Mucosa of stomach (tissue), 1 donor: ENCODE data around the gene ICAM3.

ENCODE experiments used
- H3K27me3 ChIP-seq: one replicate; pipeline ENCODE4 v1.7.0; 2013; ENCODE audit warnings: mild to moderate bottlenecking, low read length; ENCODE audit not compliant: control insufficient read depth, insufficient read depth
- H3K36me3 ChIP-seq: one replicate; pipeline ENCODE4 v1.7.0; 2013; ENCODE audit warnings: low read length; ENCODE audit not compliant: control insufficient read depth, insufficient read depth
- H3K4me1 ChIP-seq: one replicate; pipeline ENCODE4 v1.7.0; 2013; ENCODE audit warnings: mild to moderate bottlenecking, low read length; ENCODE audit not compliant: control insufficient read depth, insufficient read depth
- H3K4me3 ChIP-seq: one replicate; pipeline ENCODE4 v1.7.0; 2013; ENCODE audit warnings: low read length
- H3K9ac ChIP-seq: one replicate; pipeline ENCODE4 v1.7.0; 2013; ENCODE audit warnings: mild to moderate bottlenecking, low read length, moderate library complexity
- H3K9me3 ChIP-seq: one replicate; pipeline ENCODE4 v1.7.0; 2013; ENCODE audit warnings: mild to moderate bottlenecking, low read length, moderate library complexity; ENCODE audit not compliant: control insufficient read depth
- donor health status: Pancreatic carcinoma.

Gene ICAM3

DNA sequence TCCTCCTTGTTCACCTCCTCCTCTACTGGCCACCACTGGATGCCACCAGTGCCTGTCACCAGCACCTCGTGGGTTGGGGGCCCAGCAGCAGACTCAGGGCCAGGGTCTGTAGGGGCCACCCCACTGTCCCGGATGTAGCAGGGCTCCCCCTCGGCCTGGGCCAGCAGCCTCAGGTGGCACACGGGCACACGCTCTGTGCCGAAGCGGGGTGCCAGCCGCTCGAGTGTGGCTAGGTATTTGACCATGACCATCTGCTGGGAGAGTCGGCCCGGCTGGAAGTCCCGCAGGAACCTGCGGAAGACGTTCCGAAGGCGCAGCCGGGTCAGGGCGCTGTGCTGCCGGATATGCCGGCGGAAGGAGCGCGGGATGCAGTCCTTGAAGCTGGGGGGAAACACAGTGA, 26.1 kb upstream of the ICAM3 start:
- no peak overlapping the region for H3K4me3 ChIP-seq
- no peaks in the 10 kb centered on the region for H3K27me3 ChIP-seq
- no peak overlapping the region for H3K9ac ChIP-seq
- H3K9me3 ChIP-seq: no peaks in the 10 kb centered on the region
- no peaks in the 10 kb centered on the region for H3K36me3 ChIP-seq
- no peaks in the 10 kb centered on the region for H3K4me1 ChIP-seq

DNA sequence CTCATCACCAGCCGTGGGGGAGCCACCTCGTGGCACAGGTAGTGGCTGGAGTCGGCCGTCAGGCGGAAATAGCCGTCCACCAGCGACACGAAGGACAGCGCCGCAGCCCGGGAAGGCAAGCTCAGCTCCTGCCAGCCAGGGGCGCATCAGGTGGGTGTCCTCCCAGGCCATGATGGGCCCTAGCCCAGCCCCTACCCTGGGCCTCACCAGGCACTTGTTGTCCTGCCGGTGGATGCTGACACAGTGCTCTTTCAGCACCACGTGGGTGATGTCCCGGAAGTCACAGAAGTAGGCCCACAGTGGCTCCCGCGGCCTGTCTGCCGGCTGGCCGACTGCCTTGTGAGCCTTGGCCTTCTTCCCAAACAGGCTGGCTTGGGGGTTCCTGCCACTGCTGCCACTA, 25.2 kb upstream of the ICAM3 start:
- H3K27me3 ChIP-seq: no peaks in the 10 kb centered on the region

DNA sequence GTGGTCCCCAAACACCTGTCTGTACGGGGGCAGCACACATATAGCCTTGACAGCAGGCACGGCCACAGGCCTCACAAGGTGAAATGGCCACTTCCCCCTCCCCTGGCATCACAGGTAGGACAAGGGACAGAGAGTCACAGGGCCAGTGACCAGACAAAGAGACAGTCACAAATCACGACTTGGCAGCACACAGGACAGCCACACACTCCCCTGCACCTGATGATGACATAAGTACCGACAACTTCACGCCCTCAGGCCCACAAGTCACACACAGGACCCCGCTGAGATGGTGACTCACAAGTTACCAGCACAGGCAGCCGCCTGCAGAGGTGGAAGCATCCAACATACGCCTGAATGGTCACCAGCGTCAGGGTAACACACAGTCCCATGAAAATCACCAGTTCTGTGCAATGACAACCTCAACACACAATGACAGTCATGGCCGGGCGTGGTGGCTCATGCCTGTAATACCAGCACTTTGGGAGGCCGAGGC, 24.4 kb upstream of the ICAM3 start:
- Histone ChIP-seq H3K9me3 (no peaks in the 10 kb centered on the region), H3K4me3 (no peak overlapping the region), H3K27me3 (no peaks in the 10 kb centered on the region), H3K4me1 (no peaks in the 10 kb centered on the region), H3K9ac (no peak overlapping the region), H3K36me3 (no peaks in the 10 kb centered on the region)

More for the DNA sequence above, 25.2 kb upstream of the ICAM3 start:
- Histone ChIP-seq H3K4me3 (no peak overlapping the region), H3K9me3 (no peaks in the 10 kb centered on the region), H3K36me3 (no peaks in the 10 kb centered on the region), H3K9ac (no peak overlapping the region), H3K4me1 (no peaks in the 10 kb centered on the region)

DNA sequence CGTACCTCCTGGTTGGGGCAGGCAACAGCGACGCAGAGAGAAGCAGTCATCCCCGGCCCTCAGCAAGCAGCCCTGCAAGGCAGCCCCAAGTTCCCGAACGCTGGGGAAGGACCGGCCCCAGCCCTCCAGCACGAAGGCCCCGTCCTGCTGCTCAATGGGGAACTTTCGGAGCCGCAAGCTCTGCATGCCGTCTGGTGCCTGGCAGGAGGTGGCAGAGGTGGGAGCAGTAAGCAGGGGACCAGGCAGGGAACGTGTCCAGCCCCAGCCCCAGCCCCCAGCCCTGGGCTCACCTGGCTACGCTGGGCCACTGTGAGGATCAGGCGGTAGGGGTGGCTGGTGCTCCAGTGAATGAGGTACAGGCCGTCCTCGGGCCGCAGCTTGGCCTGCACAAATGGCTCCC, 22.8 kb upstream of the ICAM3 start:
- no peaks in the 10 kb centered on the region for H3K9me3 ChIP-seq
- H3K4me3 ChIP-seq: no peak overlapping the region
- no peaks in the 10 kb centered on the region for H3K36me3 ChIP-seq
- H3K27me3 ChIP-seq: no peaks in the 10 kb centered on the region
- no peak overlapping the region for H3K9ac ChIP-seq
- H3K4me1 ChIP-seq: no peaks in the 10 kb centered on the region

DNA sequence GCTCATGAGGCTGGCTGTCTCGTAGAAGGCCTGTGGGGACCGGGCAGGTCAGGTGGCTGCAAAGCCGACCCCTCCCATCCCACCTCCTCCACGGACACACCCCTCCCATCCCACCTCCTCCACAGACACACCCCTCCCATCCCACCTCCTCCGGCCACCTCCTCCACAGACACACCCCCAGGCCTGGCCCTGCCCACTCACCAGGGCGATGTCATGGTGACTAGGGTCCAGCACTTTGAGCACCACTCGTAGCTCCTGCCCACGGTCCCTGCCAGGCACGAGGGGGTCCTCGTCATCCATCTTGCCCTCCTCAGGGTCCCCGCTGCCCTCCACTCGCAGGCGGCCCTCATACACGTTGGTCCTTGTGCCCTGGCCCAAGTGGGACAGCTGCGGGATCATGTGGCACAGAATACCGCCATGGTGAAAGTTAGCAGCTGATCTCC, 22.2 kb upstream of the ICAM3 start:
- no peaks in the 10 kb centered on the region for H3K4me1 ChIP-seq
- H3K4me3 ChIP-seq: no peak overlapping the region
- no peaks in the 10 kb centered on the region for H3K9me3 ChIP-seq
- no peak overlapping the region for H3K9ac ChIP-seq
- H3K36me3 ChIP-seq: no peaks in the 10 kb centered on the region
- no peaks in the 10 kb centered on the region for H3K27me3 ChIP-seq

DNA sequence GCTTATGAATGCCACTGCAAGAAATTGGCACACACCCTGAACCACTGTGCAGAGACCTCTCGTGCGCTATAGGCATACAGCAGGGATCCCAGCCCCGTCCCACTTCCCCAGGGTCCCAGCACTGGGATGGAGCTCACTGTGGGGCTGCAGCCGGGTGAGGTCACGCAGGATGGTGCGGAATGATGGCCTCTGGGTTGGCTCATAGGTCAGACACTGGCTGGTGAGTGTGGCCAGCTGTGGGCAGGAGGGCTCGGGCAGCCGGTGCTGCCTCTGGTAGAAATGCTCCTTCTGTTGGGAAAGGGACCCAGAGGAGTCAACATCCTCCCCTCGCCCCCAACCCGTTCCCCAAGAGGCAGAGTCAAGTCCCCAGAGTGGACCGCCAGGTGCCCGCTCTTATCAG, 17.0 kb upstream of the ICAM3 start:
- H3K4me1 ChIP-seq: no peaks in the 10 kb centered on the region
- no peak overlapping the region for H3K4me3 ChIP-seq
- no peak overlapping the region for H3K9ac ChIP-seq
- peaks cover 13% of the 10 kb centered on the region for H3K36me3 ChIP-seq
- no peaks in the 10 kb centered on the region for H3K9me3 ChIP-seq
- no peaks in the 10 kb centered on the region for H3K27me3 ChIP-seq

DNA sequence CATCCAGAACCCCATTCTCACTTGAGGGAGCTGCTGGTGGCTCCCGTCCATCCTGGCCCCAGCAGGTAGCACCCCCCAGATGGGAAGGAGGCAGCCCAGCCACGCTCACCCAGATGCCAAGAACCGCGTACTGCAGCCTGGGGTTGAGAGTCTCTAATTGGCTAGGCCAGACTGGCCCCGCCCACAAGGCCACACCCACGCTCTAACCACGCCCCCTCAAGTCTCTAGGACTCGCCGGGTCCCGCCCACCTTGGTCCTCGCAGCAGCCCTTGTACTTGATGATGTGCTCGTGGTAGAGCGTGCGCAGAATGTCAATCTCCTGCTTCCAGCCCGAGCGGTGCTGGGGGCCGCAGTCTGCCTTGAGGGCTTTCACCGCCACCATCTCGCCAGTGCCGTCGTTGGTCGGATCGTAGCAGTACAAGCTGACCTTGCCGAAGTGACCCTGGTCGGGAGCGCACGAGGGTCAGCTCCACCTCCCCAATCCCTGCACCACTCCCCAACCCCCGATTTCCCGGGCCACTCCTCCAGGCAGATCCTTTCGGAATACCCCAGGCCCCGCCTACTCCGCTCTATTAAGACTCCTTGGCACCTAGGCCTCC, 14.5 kb upstream of the ICAM3 start:
- H3K4me3 ChIP-seq: no peak overlapping the region
- no peaks in the 10 kb centered on the region for H3K27me3 ChIP-seq
- H3K9me3 ChIP-seq: no peaks in the 10 kb centered on the region
- H3K36me3 ChIP-seq: peaks cover 13% of the 10 kb centered on the region
- H3K4me1 ChIP-seq: no peaks in the 10 kb centered on the region
- no peak overlapping the region for H3K9ac ChIP-seq

DNA sequence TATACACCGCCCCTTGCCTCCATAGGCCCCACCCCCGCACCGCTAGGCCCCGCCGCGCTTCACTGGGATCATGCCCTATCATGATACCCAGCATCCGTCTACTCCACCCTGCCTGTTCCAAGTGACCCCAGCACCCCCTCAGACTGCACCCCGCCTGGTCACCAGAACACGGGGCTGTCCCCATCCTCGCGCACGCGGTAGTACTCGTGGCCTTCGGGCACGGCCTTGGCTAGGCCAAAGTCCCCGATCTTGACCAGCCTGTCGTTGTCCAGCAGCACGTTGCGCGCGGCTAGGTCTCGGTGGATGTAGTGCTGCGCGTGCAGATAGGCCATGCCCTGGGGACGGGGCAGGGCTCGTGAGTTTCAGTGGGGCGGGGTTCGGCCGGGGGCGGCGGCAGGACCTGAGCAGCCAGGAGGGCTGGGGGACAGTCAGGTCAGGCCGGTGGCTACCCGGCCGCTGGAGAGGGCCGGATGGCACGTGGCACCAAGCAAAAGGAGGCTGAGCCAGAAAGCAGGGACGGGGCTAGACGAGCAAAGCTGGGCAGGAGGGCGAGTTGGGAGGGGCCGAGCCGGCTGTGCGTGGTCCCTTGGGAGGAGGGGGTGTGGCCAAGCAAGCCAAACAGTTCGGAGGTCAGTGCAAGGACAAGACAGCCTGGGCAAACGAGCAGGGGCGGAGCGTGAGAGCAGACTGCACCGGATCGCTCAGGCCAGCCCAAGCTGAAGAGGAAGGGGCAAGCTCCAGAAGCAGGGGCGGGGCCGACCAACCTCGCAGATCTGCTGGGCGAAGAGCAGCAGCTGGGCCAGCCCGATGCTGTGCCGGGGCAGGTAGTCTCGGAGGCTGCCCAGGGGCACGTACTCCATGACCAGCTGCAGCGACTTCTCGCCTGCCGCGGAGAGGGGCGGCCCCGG, 13.6 kb upstream of the ICAM3 start:
- Histone ChIP-seq H3K4me1 (no peaks in the 10 kb centered on the region), H3K27me3 (no peaks in the 10 kb centered on the region), H3K9ac (no peak overlapping the region), H3K36me3 (peaks cover 13% of the 10 kb centered on the region), H3K4me3 (no peak overlapping the region), H3K9me3 (no peaks in the 10 kb centered on the region)

DNA sequence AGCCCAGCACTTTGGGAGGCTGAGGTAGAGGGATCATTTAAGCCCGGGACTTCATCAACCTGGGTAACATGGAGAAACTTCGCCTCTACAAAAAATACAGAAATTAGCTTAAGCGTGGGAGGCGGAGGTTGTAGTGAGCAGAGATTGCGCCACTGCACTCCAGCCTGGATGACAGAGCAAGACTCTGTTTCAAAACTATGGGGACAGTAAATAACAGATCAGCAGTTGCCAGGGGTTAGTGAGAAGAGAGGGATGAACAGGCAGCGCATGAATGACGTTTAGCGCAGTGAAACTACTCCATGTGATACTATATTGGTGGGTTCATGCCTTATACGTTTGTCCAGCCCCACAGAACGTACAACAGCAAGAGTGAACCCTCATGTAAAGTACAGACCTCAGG, 7.1 kb upstream of the ICAM3 start:
- Histone ChIP-seq H3K4me1 (no peaks in the 10 kb centered on the region), H3K4me3 (no peak overlapping the region), H3K27me3 (no peaks in the 10 kb centered on the region), H3K36me3 (no peaks in the 10 kb centered on the region), H3K9ac (no peak overlapping the region), H3K9me3 (no peaks in the 10 kb centered on the region)

DNA sequence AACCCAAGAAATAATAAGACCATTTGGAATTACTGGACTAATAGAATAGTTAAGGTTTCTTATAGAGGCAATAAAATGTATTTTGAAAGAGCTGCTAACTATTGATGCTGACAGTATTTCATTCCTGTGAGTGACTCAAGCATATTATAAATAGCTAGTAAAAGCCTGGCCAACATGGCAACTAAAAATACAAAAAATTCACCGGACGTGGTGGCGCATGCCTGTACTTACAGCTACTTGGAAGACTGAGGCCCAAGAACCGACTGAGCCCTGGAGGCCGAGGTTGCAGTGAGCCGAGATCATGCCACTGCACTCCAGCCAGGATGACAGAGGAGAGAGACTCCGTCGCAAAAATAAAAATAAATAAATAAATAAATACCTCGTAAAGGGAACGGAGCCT, 5.4 kb upstream of the ICAM3 start:
- Histone ChIP-seq H3K9ac (no peak overlapping the region), H3K4me3 (no peak overlapping the region), H3K27me3 (no peaks in the 10 kb centered on the region), H3K4me1 (no peaks in the 10 kb centered on the region), H3K36me3 (no peaks in the 10 kb centered on the region), H3K9me3 (no peaks in the 10 kb centered on the region)

DNA sequence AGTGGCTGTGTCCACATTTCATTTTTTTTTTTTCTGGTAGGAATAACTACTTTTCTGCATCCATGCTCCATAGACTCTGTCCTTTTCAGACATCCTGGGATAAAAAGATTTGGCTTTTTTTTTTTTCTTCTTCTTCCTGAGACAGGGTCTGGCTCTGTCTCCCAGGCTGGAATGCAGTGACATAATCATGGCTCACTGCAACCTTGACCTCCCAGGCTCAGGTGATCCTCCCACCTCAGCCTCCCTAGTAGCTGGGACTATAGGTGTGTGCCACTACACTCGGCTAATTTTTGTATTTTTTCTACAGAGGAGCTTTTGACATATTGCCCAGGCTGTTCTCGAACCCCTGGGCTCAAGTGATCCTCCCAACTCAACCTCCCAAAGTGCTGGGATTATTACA, 4.1 kb upstream of the ICAM3 start:
- H3K9me3 ChIP-seq: no peaks in the 10 kb centered on the region
- H3K36me3 ChIP-seq: no peaks in the 10 kb centered on the region
- no peaks in the 10 kb centered on the region for H3K4me1 ChIP-seq
- H3K4me3 ChIP-seq: no peak overlapping the region
- H3K9ac ChIP-seq: no peak overlapping the region
- no peaks in the 10 kb centered on the region for H3K27me3 ChIP-seq

DNA sequence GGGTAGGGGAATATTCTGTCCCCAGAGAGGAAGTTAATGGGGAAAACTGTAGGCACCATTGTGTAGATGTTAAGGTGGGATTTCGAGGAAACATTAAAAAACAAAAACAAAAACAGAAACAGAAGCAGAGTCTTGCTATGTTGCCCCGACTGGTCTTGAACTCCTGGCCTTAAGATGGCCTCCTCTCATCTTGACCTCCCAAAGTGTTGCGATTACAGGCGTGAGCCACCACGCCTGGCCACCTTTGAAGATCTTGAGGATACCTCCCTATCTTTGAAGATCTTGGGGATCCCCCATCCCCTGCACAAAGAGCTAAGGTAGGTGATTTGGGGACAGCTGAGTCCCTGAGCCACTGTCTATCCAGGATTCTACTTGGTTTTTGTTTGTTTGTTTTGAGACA, 553 bp upstream of the ICAM3 start:
- Histone ChIP-seq H3K27me3 (no peaks in the 10 kb centered on the region), H3K36me3 (no peaks in the 10 kb centered on the region), H3K4me3 (no peak overlapping the region), H3K9me3 (no peaks in the 10 kb centered on the region), H3K9ac (no peak overlapping the region), H3K4me1 (peaks cover 3% of the 10 kb centered on the region)
